IMR-90 (cell line): ENCODE data around the gene LRFN5. TPM values are rescaled to one million over a fixed set of nuclear protein-coding genes. Genes with fewer than 3 reads are reported as not detected.

Experiments
- ATAC-seq: fragments of 200-7000 bp; cut with Tn5 transposase; 2 replicates; pipeline ENCODE4 v1.9.1; 2020; ENCODE audit warnings: low read depth, mild to moderate bottlenecking, moderate library complexity
- BruUV-seq: library from RNA; stranded (reverse); fragments of 400-500 nt; replicated peaks from 2 replicates; lab custom pipeline; 2021; lab: Mats Ljungman, UMichigan
- CTCF ChIA-PET: fragments of 300-600 bp; formaldehyde crosslinking; extraction: SDS; loops from one replicate; lab custom pipeline; 2021; ENCODE audit warnings: antibody characterized with exemption; lab: Yijun Ruan, JAX
- POLR2A ChIA-PET: fragments of 300-600 bp; sonication (Branson Sonifier 250); formaldehyde crosslinking; loops from one replicate; lab custom pipeline; 2022; ENCODE audit warnings: antibody characterized with exemption; ENCODE audit not compliant: unreplicated experiment; lab: Charles Lee
- DNase-seq: peaks from one replicate; pipeline ENCODE4 v3.0.0; 2013
- H2AFZ ChIP-seq: replicated peaks from 2 replicates; pipeline ENCODE3; 2013; ENCODE audit warnings: low read length, mild to moderate bottlenecking; ENCODE audit not compliant: poor library complexity
- H2AK5ac ChIP-seq: 2 replicates; pipeline ENCODE4 v1.6.1; 2013; ENCODE audit warnings: low read depth, low read length, inconsistent platforms
- H2AK9ac ChIP-seq: replicated peaks from 2 replicates; pipeline ENCODE3; 2013; ENCODE audit warnings: mild to moderate bottlenecking, low read depth, low read length, moderate library complexity; ENCODE audit not compliant: poor library complexity
- H2BK120ac ChIP-seq: 2 replicates; pipeline ENCODE4 v1.6.1; 2013; ENCODE audit warnings: low read depth, low read length, inconsistent platforms
- H2BK15ac ChIP-seq: 3 replicates; pipeline ENCODE4 v1.6.1; 2013; ENCODE audit warnings: low read depth, low read length, inconsistent platforms
- H2BK20ac ChIP-seq: 2 replicates; pipeline ENCODE4 v1.6.1; 2013; ENCODE audit warnings: low read depth, mild to moderate bottlenecking, inconsistent platforms, low read length, moderate library complexity
- H2BK5ac ChIP-seq: 2 replicates; pipeline ENCODE4 v1.6.1; 2013; ENCODE audit warnings: mild to moderate bottlenecking, low read depth, low read length, inconsistent platforms; ENCODE audit not compliant: poor library complexity, severe bottlenecking
- H3K14ac ChIP-seq: replicated peaks from 2 replicates; pipeline ENCODE4 v1.6.1; 2013; ENCODE audit warnings: low read depth, low read length, inconsistent platforms
- H3K18ac ChIP-seq: 2 replicates; pipeline ENCODE4 v1.6.1; 2013; ENCODE audit warnings: low read depth, low read length, control low read depth
- H3K23ac ChIP-seq: 2 replicates; pipeline ENCODE4 v1.6.1; 2013; ENCODE audit warnings: low read depth, low read length, inconsistent platforms
- H3K27ac ChIP-seq: 2 replicates; pipeline ENCODE4 v1.5.1; 2013; ENCODE audit warnings: mild to moderate bottlenecking, control low read depth, low read length; ENCODE audit not compliant: insufficient read depth
- H3K27me3 ChIP-seq: 2 replicates; pipeline ENCODE4 v1.6.1; 2013; ENCODE audit warnings: low read length; ENCODE audit not compliant: control insufficient read depth, insufficient read depth
- H3K36me3 ChIP-seq: 2 replicates; pipeline ENCODE4 v1.6.1; 2013; ENCODE audit warnings: low read length, mixed read lengths; ENCODE audit not compliant: control insufficient read depth, insufficient read depth
- H3K4ac ChIP-seq: 2 replicates; pipeline ENCODE4 v1.6.1; 2013; ENCODE audit warnings: low read depth, low read length, inconsistent platforms
- H3K4me1 ChIP-seq: 2 replicates; pipeline ENCODE4 v1.6.1; 2013; ENCODE audit warnings: low read length, mixed read lengths; ENCODE audit not compliant: control insufficient read depth, insufficient read depth
- H3K4me2 ChIP-seq: 2 replicates; pipeline ENCODE4 v1.6.1; 2013; ENCODE audit warnings: low read depth, mild to moderate bottlenecking, control low read depth, low read length, moderate library complexity
- H3K4me3 ChIP-seq: 2 replicates; pipeline ENCODE4 v1.5.1; 2013; ENCODE audit warnings: low read depth, mild to moderate bottlenecking, control low read depth, low read length, moderate library complexity; ENCODE audit not compliant: insufficient read depth
- H3K56ac ChIP-seq: 2 replicates; pipeline ENCODE4 v1.6.1; 2013; ENCODE audit warnings: low read length, inconsistent platforms; ENCODE audit not compliant: insufficient read depth; ENCODE audit errors: extremely low read depth
- H3K79me1 ChIP-seq, 2 experiments: 2 replicates each; pipeline ENCODE4 v1.6.1; 2013; ENCODE audit warnings: low read length in 2 of 2, inconsistent platforms in 1 of 2, low read depth in 1 of 2
- H3K9ac ChIP-seq: 2 replicates; pipeline ENCODE4 v1.6.1; 2013; ENCODE audit warnings: low read depth, low read length, control low read depth
- H3K9me1 ChIP-seq: 2 replicates; pipeline ENCODE4 v1.6.1; 2013; ENCODE audit warnings: low read length, inconsistent platforms; ENCODE audit not compliant: insufficient read depth
- H3K9me3 ChIP-seq: 2 replicates; pipeline ENCODE4 v1.6.1; 2013; ENCODE audit warnings: low read length; ENCODE audit not compliant: control insufficient read depth, insufficient read depth
- H4K20me1 ChIP-seq: 2 replicates; pipeline ENCODE4 v1.6.1; 2013; ENCODE audit warnings: low read length, inconsistent platforms; ENCODE audit not compliant: insufficient read depth
- H4K5ac ChIP-seq: 2 replicates; pipeline ENCODE4 v1.6.1; 2013; ENCODE audit warnings: mild to moderate bottlenecking, low read depth, low read length, control low read depth
- H4K8ac ChIP-seq, 2 experiments: 2 replicates each; pipeline ENCODE4 v1.6.1; 2013; ENCODE audit warnings: low read depth in 2 of 2, low read length in 2 of 2, control low read depth in 1 of 2, inconsistent platforms in 1 of 2
- H4K91ac ChIP-seq: 2 replicates; pipeline ENCODE4 v1.6.1; 2013; ENCODE audit warnings: low read depth, low read length, inconsistent platforms; ENCODE audit not compliant: insufficient read depth
- BHLHE40 ChIP-seq: fragments of 150-350 bp; IDR thresholded peaks from 2 replicates; pipeline ENCODE4 v1.6.1; 2016; ENCODE audit warnings: mild to moderate bottlenecking, low read depth, low read length
- CEBPB ChIP-seq: IDR thresholded peaks from 2 replicates; pipeline ENCODE4 v1.6.1; 2012; ENCODE audit warnings: low read depth, low read length, improper control_type of control experiment
- CHD1 ChIP-seq: IDR thresholded peaks from 2 replicates; pipeline ENCODE4 v1.6.1; 2012; ENCODE audit warnings: low read depth, low read length, improper control_type of control experiment
- FOS ChIP-seq: fragments of 150-350 bp; IDR thresholded peaks from 2 replicates; pipeline ENCODE4 v1.6.1; 2016; ENCODE audit warnings: low read depth, low read length
- MAFK ChIP-seq: IDR thresholded peaks from 2 replicates; pipeline ENCODE4 v1.6.1; 2012; ENCODE audit warnings: low read depth, low read length, improper control_type of control experiment
- MAZ ChIP-seq: IDR thresholded peaks from 2 replicates; pipeline ENCODE4 v1.6.1; 2012; ENCODE audit warnings: low read depth, mild to moderate bottlenecking, low read length, improper control_type of control experiment, moderate library complexity, borderline replicate concordance
- MXI1 ChIP-seq: IDR thresholded peaks from 2 replicates; pipeline ENCODE4 v1.6.1; 2012; ENCODE audit warnings: low read depth, mild to moderate bottlenecking, low read length, moderate library complexity, borderline replicate concordance
- POLR2A ChIP-seq: IDR thresholded peaks from 2 replicates; pipeline ENCODE4 v1.6.1; 2012; ENCODE audit warnings: mild to moderate bottlenecking, low read depth, low read length
- RAD21 ChIP-seq: IDR thresholded peaks from 2 replicates; pipeline ENCODE4 v1.6.1; 2012; ENCODE audit warnings: low read length, improper control_type of control experiment
- RCOR1 ChIP-seq: IDR thresholded peaks from 2 replicates; pipeline ENCODE4 v1.6.1; 2012; ENCODE audit warnings: mild to moderate bottlenecking, low read length, improper control_type of control experiment; ENCODE audit not compliant: insufficient replicate concordance
- RFX5 ChIP-seq: IDR thresholded peaks from 2 replicates; pipeline ENCODE4 v1.8.0; 2012; ENCODE audit warnings: low read depth, mild to moderate bottlenecking, low read length, moderate library complexity
- SMC3 ChIP-seq: fragments of 150-350 bp; IDR thresholded peaks from 2 replicates; pipeline ENCODE4 v1.6.1; 2016; ENCODE audit warnings: low read depth, mild to moderate bottlenecking, antibody characterized with exemption, low read length, moderate library complexity
- WGBS, 2 experiments: methylation state at CpG; one replicate each; pipeline versions ENCODE4 v1.1.5 to v1.1.7; 2013; ENCODE audit warnings: missing lambda C conversion rate in 2 of 2; ENCODE audit not compliant: insufficient read length in 1 of 2; ENCODE audit errors: extremely low coverage in 2 of 2; 5-methylcytosine and 5-hydroxymethylcytosine counted together
- dilution Hi-C: fragments of 300-500 bp; cut with HindIII; formaldehyde crosslinking; loops from one replicate; pipeline ENCODE4 v1.14.3; 2018; ENCODE audit warnings: low sequenced_read_pairs; ENCODE audit not compliant: unreplicated experiment
- in situ Hi-C: fragments of 300-500 bp; cut with MboI; formaldehyde crosslinking; loops from 3 replicates; pipeline ENCODE4 v1.14.3; 2019; ENCODE audit warnings: low sequenced_read_pairs, inconsistent platforms, mixed read lengths
- intact Hi-C: fragments of 100-400 bp; cut with micrococcal nuclease; formaldehyde crosslinking; loops from 2 replicates; pipeline ENCODE4 v1.10.0; 2022
- polyA plus RNA-seq, 3 experiments: library from polyadenylated mRNA; depleted of rRNA; stranded (reverse); fragments of >200 nt; gene quantifications; 2 replicates each; pipeline ENCODE4 v1.2.3, GENCODE V29; 2012; ENCODE audit warnings: low replicate concordance in 1 of 3
- total RNA-seq: library from RNA; depleted of rRNA; stranded (reverse); fragments of >200 nt; gene quantifications from 2 replicates; pipeline ENCODE4 v1.2.3, GENCODE V29; 2012
- TF ChIP-seq, protein P1 (sequence below): fragments of 150-350 bp; IDR thresholded peaks from 2 replicates; pipeline ENCODE4 v1.6.1; 2016; ENCODE audit warnings: low read depth, mild to moderate bottlenecking, low read length, moderate library complexity, borderline replicate concordance
- TF ChIP-seq, protein P2 (sequence below): fragments of 150-350 bp; IDR thresholded peaks from 2 replicates; pipeline ENCODE4 v1.6.1; 2017; ENCODE audit warnings: mild to moderate bottlenecking, antibody characterized with exemption, low read length, low read depth

Gene LRFN5
- total and polyA plus RNA-seq, 2 of the 4 experiments (the other 2 are of a cell fraction), result 1.8 to 3.6 TPM

DNA sequence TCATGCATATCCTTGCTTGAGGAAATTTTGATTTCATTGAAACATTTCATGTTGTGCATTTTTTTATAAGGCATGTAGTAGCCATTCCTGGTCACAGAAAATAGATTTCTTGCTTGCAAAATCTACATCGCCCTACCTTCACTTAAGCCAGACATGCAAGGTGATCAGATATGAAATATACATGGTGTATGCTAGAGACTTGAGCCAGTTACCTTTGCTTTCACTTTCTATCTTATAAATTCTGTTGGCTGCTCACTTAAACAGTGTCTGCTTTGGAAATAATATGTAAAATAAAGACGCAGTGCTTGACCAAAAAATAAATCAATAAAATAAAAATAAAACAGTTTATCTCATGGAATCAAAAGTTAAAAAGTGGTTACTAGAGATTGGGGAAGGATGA lies 136.5 kb downstream of the LRFN5 start:
- Histone ChIP-seq H3K18ac (no peak overlapping the region), H2BK120ac (no peak overlapping the region), H4K8ac (no peak overlapping the region), H4K5ac (no peak overlapping the region), H3K4me1 (no peaks in the 10 kb centered on the region), H3K36me3 (no peaks in the 10 kb centered on the region), H2BK20ac (no peak overlapping the region), H3K27me3 (no peaks in the 10 kb centered on the region), H3K27ac (no peak overlapping the region), H3K56ac (no peak overlapping the region), H3K9me3 (no peaks in the 10 kb centered on the region), H3K9me1 (no peaks in the 10 kb centered on the region), H3K9ac (no peak overlapping the region), H3K4ac (no peak overlapping the region), H2AFZ (no peak overlapping the region), H2AK9ac (no peak overlapping the region), H2AK5ac (no peak overlapping the region), H2BK5ac (no peak overlapping the region), H2BK15ac (no peak overlapping the region), H3K23ac (no peak overlapping the region), H3K4me3 (no peak overlapping the region), H3K79me1 (no peaks in the 10 kb centered on the region), H4K91ac (no peak overlapping the region), H3K14ac (no peak overlapping the region), H3K4me2 (no peak overlapping the region), H4K20me1 (no peaks in the 10 kb centered on the region)
- no CpG with 5 or more reads among the region's 2 CpGs for WGBS, 2 experiments
- no TSS peak for BruUV-seq
- in situ Hi-C loops (no loop called here), dilution Hi-C loops (no loop called here), intact Hi-C loops (no loop called here)
- ATAC-seq, result no peak
- TF ChIP-seq BHLHE40 (no peak), FOS (no peak), MAFK (no peak), CHD1 (no peak), RCOR1 (no peak), POLR2A (no peak), SMC3 (no peak), RFX5 (no peak), MAZ (no peak), RAD21 (no peak), CEBPB (no peak), MXI1 (no peak)
- TF ChIP-seq, protein P1, sequence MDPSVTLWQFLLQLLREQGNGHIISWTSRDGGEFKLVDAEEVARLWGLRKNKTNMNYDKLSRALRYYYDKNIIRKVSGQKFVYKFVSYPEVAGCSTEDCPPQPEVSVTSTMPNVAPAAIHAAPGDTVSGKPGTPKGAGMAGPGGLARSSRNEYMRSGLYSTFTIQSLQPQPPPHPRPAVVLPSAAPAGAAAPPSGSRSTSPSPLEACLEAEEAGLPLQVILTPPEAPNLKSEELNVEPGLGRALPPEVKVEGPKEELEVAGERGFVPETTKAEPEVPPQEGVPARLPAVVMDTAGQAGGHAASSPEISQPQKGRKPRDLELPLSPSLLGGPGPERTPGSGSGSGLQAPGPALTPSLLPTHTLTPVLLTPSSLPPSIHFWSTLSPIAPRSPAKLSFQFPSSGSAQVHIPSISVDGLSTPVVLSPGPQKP, result no peak
- TF ChIP-seq, protein P2, sequence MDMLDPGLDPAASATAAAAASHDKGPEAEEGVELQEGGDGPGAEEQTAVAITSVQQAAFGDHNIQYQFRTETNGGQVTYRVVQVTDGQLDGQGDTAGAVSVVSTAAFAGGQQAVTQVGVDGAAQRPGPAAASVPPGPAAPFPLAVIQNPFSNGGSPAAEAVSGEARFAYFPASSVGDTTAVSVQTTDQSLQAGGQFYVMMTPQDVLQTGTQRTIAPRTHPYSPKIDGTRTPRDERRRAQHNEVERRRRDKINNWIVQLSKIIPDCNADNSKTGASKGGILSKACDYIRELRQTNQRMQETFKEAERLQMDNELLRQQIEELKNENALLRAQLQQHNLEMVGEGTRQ, result no peak
- CTCF ChIA-PET, result no interaction called here
- POLR2A ChIA-PET, result no interaction called here
- DNase-seq, result no peak
